Measurements from ENCODE around the gene POMT1.
A peak's percentile ranks its signal among the peaks of the same experiment; 100 is the strongest.
"Not testable (repeated sequence)": the region's sequence is repeated elsewhere in the genome, so short reads cannot be mapped to it uniquely, and the experiment has no call there.

POMT1 gene

GRCh38 chr9:131524665-131525315 is 22.1 kb downstream of the POMT1 start:
- no peak for DNase-seq (ENCODE audit: low read depth in 3 of 3)

- no peak for DNase-seq (ENCODE audit: low read depth in 3 of 3)
Observed at GRCh38 chr9:131525643-131526565, 23.2 kb downstream of the POMT1 start.

- DNase-seq (ENCODE audit: low read depth in 3 of 3), result no peak
Observed at GRCh38 chr9:131528186-131528585, 25.5 kb downstream of the POMT1 start.

GRCh38 chr9:131528886-131529505 is 26.3 kb downstream of the POMT1 start:
- no peak for DNase-seq (ENCODE audit: low read depth in 3 of 3)

GRCh38 chr9:131529597-131530545 is 27.2 kb downstream of the POMT1 start:
- no peak for DNase-seq (ENCODE audit: low read depth in 3 of 3)

- DNase-seq (ENCODE audit: low read depth in 3 of 3), result no peak
Observed at GRCh38 chr9:131530546-131530919, 27.8 kb downstream of the POMT1 start.

GRCh38 chr9:131530920-131531832 is 28.5 kb downstream of the POMT1 start, which contains the start of gene UCK1:
Gene UCK1, minus strand, starts transcription at chr9:131531263. Its CDS starts 89 bp downstream, at chr9:131531174.
- DNase-seq (ENCODE audit: low read depth in 3 of 3), result peak; percentile 52 to 66 (median 62)

GRCh38 chr9:131534721-131535237 is 32.1 kb downstream of the POMT1 start:
- no peak for DNase-seq (ENCODE audit: low read depth in 3 of 3)

- no peak for DNase-seq (ENCODE audit: low read depth in 3 of 3)
Observed at GRCh38 chr9:131537946-131538345, 35.2 kb downstream of the POMT1 start.

- no peak for DNase-seq (ENCODE audit: low read depth in 3 of 3)
Observed at GRCh38 chr9:131539223-131539923, 36.7 kb downstream of the POMT1 start.

- no peak for DNase-seq (ENCODE audit: low read depth in 3 of 3)
Observed at GRCh38 chr9:131543141-131543540, 40.4 kb downstream of the POMT1 start.

GRCh38 chr9:131545003-131545785 is 42.5 kb downstream of the POMT1 start, which contains the start of gene PRRT1B:
Gene PRRT1B, plus strand, starts transcription at chr9:131545523. Its CDS starts 93 bp downstream, at chr9:131545616.
- DNase-seq (ENCODE audit: low read depth in 3 of 3), result no peak

- no peak for DNase-seq (ENCODE audit: low read depth in 3 of 3)
Observed at GRCh38 chr9:131545786-131546335, 43.1 kb downstream of the POMT1 start.

- no peak for DNase-seq (ENCODE audit: low read depth in 3 of 3)
Observed at GRCh38 chr9:131546336-131547084, 43.8 kb downstream of the POMT1 start.

- not testable (repeated sequence) for DNase-seq (ENCODE audit: low read depth in 3 of 3)
Observed at GRCh38 chr9:131549186-131549585, 46.5 kb downstream of the POMT1 start.

GRCh38 chr9:131550465-131550864 is 47.7 kb downstream of the POMT1 start:
- DNase-seq (ENCODE audit: low read depth in 3 of 3), result not testable (repeated sequence)

GRCh38 chr9:131552030-131552429 is 49.3 kb downstream of the POMT1 start:
- no peak for DNase-seq (ENCODE audit: low read depth in 3 of 3)
